NB4 (cell line): Measurements from ENCODE around the gene MANF.

ENCODE experiments used
- CTCF ChIP-seq: IDR thresholded peaks from one replicate; pipeline ENCODE4 v1.5.1; 2012; ENCODE audit warnings: low read depth, low read length
- MYC ChIP-seq: IDR thresholded peaks from 2 replicates; pipeline ENCODE4 v1.6.1; 2011; ENCODE audit warnings: low read depth, low read length
- POLR2A ChIP-seq: IDR thresholded peaks from 2 replicates; pipeline ENCODE4 v1.6.1; 2011; ENCODE audit warnings: mild to moderate bottlenecking; ENCODE audit not compliant: insufficient read length; ENCODE audit errors: extremely low read depth

- TF ChIP-seq MYC = no peak
- no peak for TF ChIP-seq POLR2A
- TF ChIP-seq CTCF = no peak
Measured at GRCh38 chr3:51354172-51354571, 30.9 kb upstream of the MANF start.
